NT2/D1 (cell line): ENCODE measurements around the gene NTHL1.

ENCODE experiments used
- DNase-seq: peaks from one replicate; pipeline ENCODE4 v3.0.0-alpha.2; 2011; ENCODE audit warnings: low read depth, low spot score
- H3K27me3 ChIP-seq: 2 replicates; pipeline ENCODE4 v1.6.0; 2011; ENCODE audit warnings: mild to moderate bottlenecking; ENCODE audit not compliant: insufficient read length, insufficient read depth
- H3K36me3 ChIP-seq: 2 replicates; pipeline ENCODE4 v1.6.1; 2011; ENCODE audit warnings: mild to moderate bottlenecking, low read length, mixed read lengths; ENCODE audit not compliant: insufficient read depth, insufficient read length
- H3K4me1 ChIP-seq: 2 replicates; pipeline ENCODE4 v1.5.1; 2011; ENCODE audit not compliant: insufficient read depth, insufficient read length
- H3K4me3 ChIP-seq: 2 replicates; pipeline ENCODE4 v1.5.1; 2011; ENCODE audit warnings: low read depth; ENCODE audit not compliant: insufficient read length
- H3K9ac ChIP-seq: 2 replicates; pipeline ENCODE4 v1.6.0; 2011; ENCODE audit warnings: low read depth; ENCODE audit not compliant: insufficient read length
- H3K9me3 ChIP-seq: 2 replicates; pipeline ENCODE4 v1.5.1; 2011; ENCODE audit warnings: mild to moderate bottlenecking, low read length; ENCODE audit not compliant: insufficient read depth
- SUZ12 ChIP-seq: IDR thresholded peaks from 2 replicates; pipeline ENCODE4 v1.6.1; 2011; ENCODE audit not compliant: insufficient read length, insufficient read depth; ENCODE audit errors: extremely low read depth
- YY1 ChIP-seq: IDR thresholded peaks from 2 replicates; pipeline ENCODE4 v1.6.1; 2011; ENCODE audit not compliant: insufficient read length, insufficient read depth
- ZNF274 ChIP-seq: IDR thresholded peaks from 2 replicates; pipeline ENCODE4 v1.6.1; 2011; ENCODE audit warnings: mild to moderate bottlenecking, low read depth, low read length

The NTHL1 gene

GRCh38 chr16:2070576-2071453 is 23.2 kb upstream of the NTHL1 start:
- no peaks in the 10 kb centered on the region for H3K4me1 ChIP-seq
- H3K27me3 ChIP-seq: no peaks in the 10 kb centered on the region
- TF ChIP-seq YY1 (no peak), SUZ12 (no peak), ZNF274 (no peak)
- H3K9me3 ChIP-seq: no peaks in the 10 kb centered on the region
- peaks cover 85% of the 10 kb centered on the region for H3K36me3 ChIP-seq
- no peak for DNase-seq
- H3K9ac ChIP-seq: no peak overlapping the region
- no peak overlapping the region for H3K4me3 ChIP-seq

- Histone ChIP-seq H3K27me3 (no peaks in the 10 kb centered on the region), H3K4me3 (no peak overlapping the region), H3K4me1 (no peaks in the 10 kb centered on the region), H3K36me3 (peaks cover 82% of the 10 kb centered on the region), H3K9ac (no peak overlapping the region), H3K9me3 (no peaks in the 10 kb centered on the region)
- no peak for TF ChIP-seq YY1
- no peak for TF ChIP-seq ZNF274
- no peak for TF ChIP-seq SUZ12
- DNase-seq: no peak
Measured at GRCh38 chr16:2066139-2066538, 18.5 kb upstream of the NTHL1 start.

GRCh38 chr16:2064368-2064945 is 16.8 kb upstream of the NTHL1 start:
- Histone ChIP-seq H3K9me3 (no peaks in the 10 kb centered on the region), H3K4me1 (peaks cover 2% of the 10 kb centered on the region), H3K36me3 (peaks cover 82% of the 10 kb centered on the region), H3K27me3 (no peaks in the 10 kb centered on the region), H3K9ac (no peak overlapping the region), H3K4me3 (no peak overlapping the region)
- DNase-seq: no peak
- no peak for TF ChIP-seq ZNF274
- TF ChIP-seq SUZ12: no peak

- Histone ChIP-seq H3K9ac (no peak overlapping the region), H3K9me3 (no peaks in the 10 kb centered on the region), H3K4me3 (no peak overlapping the region), H3K36me3 (peaks cover 79% of the 10 kb centered on the region), H3K27me3 (no peaks in the 10 kb centered on the region), H3K4me1 (peaks cover 2% of the 10 kb centered on the region)
- no peak for DNase-seq
- TF ChIP-seq ZNF274: no peak
- no peak for TF ChIP-seq YY1
- TF ChIP-seq SUZ12: no peak
Measured at GRCh38 chr16:2063861-2064260, 16.2 kb upstream of the NTHL1 start.

GRCh38 chr16:2062801-2063200 is 15.2 kb upstream of the NTHL1 start:
- Histone ChIP-seq H3K9ac (no peak overlapping the region), H3K4me1 (peaks cover 7% of the 10 kb centered on the region), H3K4me3 (no peak overlapping the region), H3K36me3 (peaks cover 82% of the 10 kb centered on the region), H3K27me3 (no peaks in the 10 kb centered on the region), H3K9me3 (no peaks in the 10 kb centered on the region)
- DNase-seq: no peak
- TF ChIP-seq YY1: no peak
- TF ChIP-seq ZNF274: no peak
- no peak for TF ChIP-seq SUZ12

- Histone ChIP-seq H3K9ac (peak overlapping the region; percentile 42), H3K4me3 (no peak overlapping the region), H3K27me3 (no peaks in the 10 kb centered on the region), H3K36me3 (peaks cover 83% of the 10 kb centered on the region), H3K4me1 (peaks cover 11% of the 10 kb centered on the region), H3K9me3 (no peaks in the 10 kb centered on the region)
- DNase-seq: no peak
- TF ChIP-seq ZNF274 (no peak), SUZ12 (no peak), YY1 (no peak)
Measured at GRCh38 chr16:2061526-2061925, 13.9 kb upstream of the NTHL1 start.

GRCh38 chr16:2061023-2061422 is 13.4 kb upstream of the NTHL1 start:
- peaks cover 11% of the 10 kb centered on the region for H3K4me1 ChIP-seq
- peak overlapping the region; percentile 17 for H3K9ac ChIP-seq
- H3K36me3 ChIP-seq: peaks cover 83% of the 10 kb centered on the region
- H3K9me3 ChIP-seq: no peaks in the 10 kb centered on the region
- no peaks in the 10 kb centered on the region for H3K27me3 ChIP-seq
- DNase-seq: no peak
- no peak overlapping the region for H3K4me3 ChIP-seq
- TF ChIP-seq ZNF274: no peak
- TF ChIP-seq YY1: no peak
- TF ChIP-seq SUZ12: no peak
